Cardiac muscle cell (in vitro differentiated cells and primary cell): ENCODE measurements around the gene R3HDM4. TPM values are rescaled to one million over a fixed set of nuclear protein-coding genes. Genes with fewer than 3 reads are reported as not detected.

ENCODE experiments used
- DNase-seq, 2 donors: peaks; one replicate each; pipeline versions ENCODE4 v3.0.0 to v3.0.0-alpha.2; 2010 to 2017; ENCODE audit warnings: low read depth in 1 of 2, low spot score in 1 of 2
- H3K27ac ChIP-seq: fragments of 200-600 bp; sonication (generic); 2 replicates; pipeline ENCODE4 v1.5.1; 2016
- H3K27me3 ChIP-seq: fragments of 200-600 bp; sonication (generic); 2 replicates; pipeline ENCODE4 v1.6.0; 2016; ENCODE audit warnings: control low read depth
- H3K36me3 ChIP-seq: fragments of 200-600 bp; sonication (generic); 2 replicates; pipeline ENCODE4 v1.5.1; 2016; ENCODE audit warnings: control low read depth
- H3K4me1 ChIP-seq: fragments of 200-600 bp; sonication (generic); 2 replicates; pipeline ENCODE4 v1.8.1; 2017; ENCODE audit warnings: low read depth, mild to moderate bottlenecking, mixed run types
- H3K4me3 ChIP-seq: fragments of 200-600 bp; sonication (generic); 2 replicates; pipeline ENCODE4 v1.5.1; 2016; ENCODE audit warnings: mild to moderate bottlenecking
- H3K9me3 ChIP-seq: fragments of 200-600 bp; sonication (generic); 2 replicates; pipeline ENCODE4 v1.5.1; 2017; ENCODE audit warnings: low read depth, mild to moderate bottlenecking, control low read depth
- polyA plus RNA-seq: library from polyadenylated mRNA; unstranded; fragments of >200 nt; fragmentation: Nextera tagmentation; extraction: Ambion mirVana; gene quantifications from 2 replicates; pipeline ENCODE4 v1.2.1, GENCODE V29; 2016
- total RNA-seq: library from RNA; depleted of rRNA; stranded (reverse); fragments of >200 nt; gene quantifications from 2 replicates; pipeline ENCODE4 v1.2.3, GENCODE V29; 2016
- TF ChIP-seq, protein P1 (sequence below): IDR thresholded peaks from 2 replicates; pipeline ENCODE4 v1.5.1; 2012; ENCODE audit warnings: low read depth, mild to moderate bottlenecking, low read length

The R3HDM4 gene
- total and polyA plus RNA-seq, 2 experiments from 2014 or later = 60.3 to 82.1 TPM

DNA sequence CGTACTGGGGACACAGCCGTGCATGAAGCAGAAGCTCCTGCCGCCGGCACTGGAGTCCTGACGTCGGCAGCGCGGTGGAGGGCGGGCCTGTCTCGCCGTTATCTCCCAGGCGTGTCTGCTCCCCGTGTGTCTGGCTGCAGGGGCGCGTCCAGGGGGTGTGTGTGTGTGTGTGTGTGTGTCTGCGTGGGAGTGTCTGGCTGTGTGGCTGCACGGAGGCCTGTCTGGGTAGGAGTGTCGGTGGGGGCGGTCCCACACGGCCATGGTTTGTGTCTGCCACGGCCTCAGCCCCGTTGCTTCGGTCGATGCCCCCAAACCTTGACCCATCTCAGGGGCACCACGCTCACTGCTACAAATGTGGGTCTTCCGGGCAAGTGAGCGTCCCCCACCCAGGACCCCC is 31.1 kb upstream of the R3HDM4 start:
- Histone ChIP-seq H3K4me3 (no peak overlapping the region), H3K36me3 (peaks cover 7% of the 10 kb centered on the region), H3K4me1 (no peaks in the 10 kb centered on the region), H3K27me3 (no peaks in the 10 kb centered on the region), H3K27ac (no peak overlapping the region), H3K9me3 (no peaks in the 10 kb centered on the region)
- peak in 1 of 2 donors; percentile 93 for DNase-seq
- TF ChIP-seq, protein P1, sequence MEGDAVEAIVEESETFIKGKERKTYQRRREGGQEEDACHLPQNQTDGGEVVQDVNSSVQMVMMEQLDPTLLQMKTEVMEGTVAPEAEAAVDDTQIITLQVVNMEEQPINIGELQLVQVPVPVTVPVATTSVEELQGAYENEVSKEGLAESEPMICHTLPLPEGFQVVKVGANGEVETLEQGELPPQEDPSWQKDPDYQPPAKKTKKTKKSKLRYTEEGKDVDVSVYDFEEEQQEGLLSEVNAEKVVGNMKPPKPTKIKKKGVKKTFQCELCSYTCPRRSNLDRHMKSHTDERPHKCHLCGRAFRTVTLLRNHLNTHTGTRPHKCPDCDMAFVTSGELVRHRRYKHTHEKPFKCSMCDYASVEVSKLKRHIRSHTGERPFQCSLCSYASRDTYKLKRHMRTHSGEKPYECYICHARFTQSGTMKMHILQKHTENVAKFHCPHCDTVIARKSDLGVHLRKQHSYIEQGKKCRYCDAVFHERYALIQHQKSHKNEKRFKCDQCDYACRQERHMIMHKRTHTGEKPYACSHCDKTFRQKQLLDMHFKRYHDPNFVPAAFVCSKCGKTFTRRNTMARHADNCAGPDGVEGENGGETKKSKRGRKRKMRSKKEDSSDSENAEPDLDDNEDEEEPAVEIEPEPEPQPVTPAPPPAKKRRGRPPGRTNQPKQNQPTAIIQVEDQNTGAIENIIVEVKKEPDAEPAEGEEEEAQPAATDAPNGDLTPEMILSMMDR = no peak

GRCh38 chr19:943551-944170 is 30.6 kb upstream of the R3HDM4 start:
- no peak for DNase-seq
- no peaks in the 10 kb centered on the region for H3K4me1 ChIP-seq
- H3K4me3 ChIP-seq = no peak overlapping the region
- H3K9me3 ChIP-seq = no peaks in the 10 kb centered on the region
- peaks cover 7% of the 10 kb centered on the region for H3K36me3 ChIP-seq
- H3K27ac ChIP-seq = no peak overlapping the region
- TF ChIP-seq, protein P1 = no peak
- H3K27me3 ChIP-seq = no peaks in the 10 kb centered on the region

DNA sequence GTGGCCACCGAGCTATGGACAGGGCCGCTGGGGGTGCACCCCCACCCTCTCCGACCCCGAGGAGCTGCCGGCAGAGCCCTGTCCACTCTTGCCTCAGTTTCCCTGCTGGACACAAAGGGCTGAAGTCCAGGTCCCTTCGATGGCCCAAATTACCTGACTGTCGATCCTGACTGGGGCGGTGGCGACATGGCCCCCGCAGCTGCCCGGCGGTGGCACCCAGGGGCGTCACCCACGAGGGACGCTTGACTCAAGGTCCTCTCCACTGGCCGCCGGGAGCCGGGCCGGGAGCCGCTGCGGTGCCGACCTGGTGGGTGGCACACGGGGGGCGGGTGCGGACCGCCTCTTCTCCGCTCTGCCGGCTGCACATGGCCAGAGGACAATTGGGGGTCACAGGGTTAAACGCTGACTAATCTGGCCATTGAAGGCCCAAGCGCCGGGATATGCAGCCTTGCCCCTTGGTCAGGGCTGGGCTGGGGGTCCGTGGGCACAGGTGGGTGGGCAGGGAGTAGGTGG is 29.2 kb upstream of the R3HDM4 start:
- TF ChIP-seq, protein P1 = no peak

GRCh38 chr19:941292-942132 is 28.5 kb upstream of the R3HDM4 start:
- Histone ChIP-seq H3K27me3 (no peaks in the 10 kb centered on the region), H3K4me3 (no peak overlapping the region), H3K4me1 (no peaks in the 10 kb centered on the region), H3K9me3 (no peaks in the 10 kb centered on the region), H3K27ac (no peak overlapping the region), H3K36me3 (peaks cover 4% of the 10 kb centered on the region)
- DNase-seq = no peak
- TF ChIP-seq, protein P1 = no peak

More for the DNA sequence above, 29.2 kb upstream of the R3HDM4 start:
- Histone ChIP-seq H3K27me3 (no peaks in the 10 kb centered on the region), H3K36me3 (peaks cover 4% of the 10 kb centered on the region), H3K4me1 (no peaks in the 10 kb centered on the region), H3K4me3 (no peak overlapping the region), H3K9me3 (no peaks in the 10 kb centered on the region), H3K27ac (peak overlapping the region; percentile 34)
- no peak for DNase-seq

- Histone ChIP-seq H3K4me1 (no peaks in the 10 kb centered on the region), H3K27ac (peak overlapping the region; percentile 43)
Measured at GRCh38 chr19:940591-941291, 27.7 kb upstream of the R3HDM4 start.

More at GRCh38 chr19:940591-941291, 27.7 kb upstream of the R3HDM4 start:
- Histone ChIP-seq H3K27me3 (no peaks in the 10 kb centered on the region), H3K4me3 (no peak overlapping the region), H3K9me3 (no peaks in the 10 kb centered on the region), H3K36me3 (peaks cover 7% of the 10 kb centered on the region)
- TF ChIP-seq, protein P1 = no peak
- DNase-seq = no peak
